Cardiac fibroblast (primary cell): ENCODE data around the gene SLC29A3.

Source experiments
- DNase-seq, 2 donors: peaks; one replicate each; pipeline versions ENCODE4 v3.0.0 to v3.0.0-alpha.2; 2010; ENCODE audit warnings: low read depth in 2 of 2
- H3K4me3 ChIP-seq, 2 donors: replicated peaks in 1 of 2; 1 replicate in 1 of 2; 2 replicates in 1 of 2; pipeline ENCODE4 v1.5.1; 2011; ENCODE audit warnings: low read depth in 2 of 2, low read length in 2 of 2, mild to moderate bottlenecking in 2 of 2, moderate library complexity in 1 of 2
- CTCF ChIP-seq: IDR thresholded peaks from one replicate; pipeline ENCODE4 v1.5.1; 2011; ENCODE audit warnings: low read depth, mild to moderate bottlenecking, low read length, inconsistent platforms

Gene SLC29A3

GRCh38 chr10:71330789-71331404, 11.8 kb downstream of the SLC29A3 start:
- H3K4me3 ChIP-seq: no peak overlapping the region
- TF ChIP-seq CTCF: no peak
- no peak for DNase-seq

- DNase-seq: no peak
- no peak for TF ChIP-seq CTCF
Observed at GRCh38 chr10:71331736-71332135, 12.7 kb downstream of the SLC29A3 start.

GRCh38 chr10:71332466-71332865, 13.4 kb downstream of the SLC29A3 start:
- no peak for TF ChIP-seq CTCF
- H3K4me3 ChIP-seq: no peak overlapping the region
- no peak for DNase-seq

More at GRCh38 chr10:71331736-71332135, 12.7 kb downstream of the SLC29A3 start:
- no peak overlapping the region for H3K4me3 ChIP-seq

- no peak for DNase-seq
- TF ChIP-seq CTCF: no peak
- no peak overlapping the region for H3K4me3 ChIP-seq
Observed at GRCh38 chr10:71333129-71333887, 14.2 kb downstream of the SLC29A3 start.

- DNase-seq: no peak
- no peak overlapping the region for H3K4me3 ChIP-seq
- no peak for TF ChIP-seq CTCF
Observed at GRCh38 chr10:71334221-71334791, 15.2 kb downstream of the SLC29A3 start.

- H3K4me3 ChIP-seq: no peak overlapping the region
- no peak for DNase-seq
- no peak for TF ChIP-seq CTCF
Observed at GRCh38 chr10:71335173-71335708, 16.2 kb downstream of the SLC29A3 start.
